ENCODE measurements around the gene TCF12. TPM values are rescaled to one million over a fixed set of nuclear protein-coding genes. Genes with fewer than 3 reads are reported as not detected.
A peak's percentile ranks its signal among the peaks of the same experiment; 100 is the strongest.

TCF12 gene
- total RNA-seq, 1 donor from 2014 or later: 106 TPM

- DNase-seq (ENCODE audit: low spot score): peak; percentile 86
- no peaks in the 10 kb centered on the region for H3K27me3 Mint-ChIP-seq (ENCODE audit: low read depth)
- peaks cover 13% of the 10 kb centered on the region for H3K4me1 Mint-ChIP-seq (ENCODE audit: low read depth)
- H3K4me3 Mint-ChIP-seq (ENCODE audit: unreplicated experiment): peak overlapping the region; percentile 80
- no peaks in the 10 kb centered on the region for H3K9me3 Mint-ChIP-seq (ENCODE audit: low read depth)
- H3K27ac Mint-ChIP-seq (ENCODE audit: unreplicated experiment): no peak overlapping the region
- no peaks in the 10 kb centered on the region for H3K36me3 Mint-ChIP-seq (ENCODE audit: low read depth)
- peak; percentile 56 for TF ChIP-seq CTCF (IDR thresholded peaks at IDR 0.05)
These were observed 388.5 kb downstream of the TCF12 start for GRCh38 chr15:57306944-57307411.

- no peaks in the 10 kb centered on the region for H3K27me3 Mint-ChIP-seq (ENCODE audit: low read depth)
- H3K27ac Mint-ChIP-seq (ENCODE audit: unreplicated experiment): no peak overlapping the region
These were observed 389.2 kb downstream of the TCF12 start for GRCh38 chr15:57307527-57308169.

GRCh38 chr15:57308170-57308545 lies 389.7 kb downstream of the TCF12 start:
- no peaks in the 10 kb centered on the region for H3K9me3 Mint-ChIP-seq (ENCODE audit: low read depth)
- no peak for TF ChIP-seq CTCF (IDR thresholded peaks at IDR 0.05)
- peaks cover 13% of the 10 kb centered on the region for H3K4me1 Mint-ChIP-seq (ENCODE audit: low read depth)
- no peak for DNase-seq (ENCODE audit: low spot score)
- no peak overlapping the region for H3K27ac Mint-ChIP-seq (ENCODE audit: unreplicated experiment)
- no peaks in the 10 kb centered on the region for H3K27me3 Mint-ChIP-seq (ENCODE audit: low read depth)
- no peak overlapping the region for H3K4me3 Mint-ChIP-seq (ENCODE audit: unreplicated experiment)
- no peaks in the 10 kb centered on the region for H3K36me3 Mint-ChIP-seq (ENCODE audit: low read depth)

More at GRCh38 chr15:57307527-57308169, 389.2 kb downstream of the TCF12 start:
- Mint-ChIP-seq H3K4me3 (ENCODE audit: unreplicated experiment) (no peak overlapping the region), H3K4me1 (ENCODE audit: low read depth) (peaks cover 13% of the 10 kb centered on the region), H3K36me3 (ENCODE audit: low read depth) (no peaks in the 10 kb centered on the region), H3K9me3 (ENCODE audit: low read depth) (no peaks in the 10 kb centered on the region)
- TF ChIP-seq CTCF (IDR thresholded peaks at IDR 0.05): no peak
- peak; percentile 56 for DNase-seq (ENCODE audit: low spot score)

GRCh38 chr15:57309856-57310760 lies 391.7 kb downstream of the TCF12 start:
- Mint-ChIP-seq H3K4me1 (ENCODE audit: low read depth) (peaks cover 13% of the 10 kb centered on the region), H3K4me3 (ENCODE audit: unreplicated experiment) (no peak overlapping the region)

More at GRCh38 chr15:57309856-57310760, 391.7 kb downstream of the TCF12 start:
- H3K36me3 Mint-ChIP-seq (ENCODE audit: low read depth): no peaks in the 10 kb centered on the region
- H3K27ac Mint-ChIP-seq (ENCODE audit: unreplicated experiment): no peak overlapping the region
- DNase-seq (ENCODE audit: low spot score): peak; percentile 19
- H3K27me3 Mint-ChIP-seq (ENCODE audit: low read depth): no peaks in the 10 kb centered on the region
- H3K9me3 Mint-ChIP-seq (ENCODE audit: low read depth): no peaks in the 10 kb centered on the region
- TF ChIP-seq CTCF (IDR thresholded peaks at IDR 0.05): no peak

Data from chondrocyte (in vitro differentiated cells).